Liver (tissue), 3 donors: ENCODE measurements around the gene LAMC2.

Source experiments
- ATF3 ChIP-seq: IDR thresholded peaks from 2 replicates; pipeline ENCODE4 v1.6.1; 2016; ENCODE audit warnings: antibody characterized with exemption
- CTCF ChIP-seq: fragments of 150-350 bp; IDR thresholded peaks from 2 replicates; pipeline ENCODE4 v1.5.1; 2017; ENCODE audit warnings: improper control_type of control experiment, low read depth, low read length; ENCODE audit not compliant: missing input control
- GABPA ChIP-seq, 2 donors: IDR thresholded peaks in 1 of 2; conservative IDR thresholded peaks in 1 of 2; 2 replicates each; pipeline ENCODE4 v1.6.1; 2016; ENCODE audit warnings: antibody characterized with exemption in 2 of 2, mild to moderate bottlenecking in 1 of 2, moderate library complexity in 1 of 2
- JUND ChIP-seq, 2 donors: IDR thresholded peaks; 2 replicates each; pipeline ENCODE4 v1.6.1; 2016; ENCODE audit warnings: antibody characterized with exemption in 2 of 2
- RAD21 ChIP-seq, 2 donors: IDR thresholded peaks; 2 replicates each; pipeline ENCODE4 v1.6.1; 2016; ENCODE audit warnings: antibody characterized with exemption in 2 of 2, mild to moderate bottlenecking in 2 of 2
- REST ChIP-seq: IDR thresholded peaks from 2 replicates; pipeline ENCODE4 v1.6.1; 2016; ENCODE audit warnings: antibody characterized with exemption, mild to moderate bottlenecking
- SP1 ChIP-seq: IDR thresholded peaks from 2 replicates; pipeline ENCODE4 v1.6.1; 2018; ENCODE audit warnings: antibody characterized with exemption, mild to moderate bottlenecking
- ZBTB33 ChIP-seq: IDR thresholded peaks from 2 replicates; pipeline ENCODE4 v1.6.1; 2016; ENCODE audit warnings: antibody characterized with exemption
- donor health status: healthy.
- donor health status: healthy.

GRCh38 chr1:183267646-183268431 is 81.8 kb downstream of the LAMC2 start:
- TF ChIP-seq CTCF (no peak), GABPA (IDR thresholded peaks at IDR 0.05 in 1 of 2, conservative IDR thresholded peaks at IDR 0.05 in 1 of 2) (no peak), RAD21 (IDR thresholded peaks at IDR 0.05) (no peak), REST (no peak), ATF3 (no peak), ZBTB33 (no peak), JUND (IDR thresholded peaks at IDR 0.05) (no peak), SP1 (no peak)
